Measurements from ENCODE around the gene TTYH1. TPM values are rescaled to one million over a fixed set of nuclear protein-coding genes. Genes with fewer than 3 reads are reported as not detected.
A peak's percentile ranks its signal among the peaks of the same experiment; 100 is the strongest.

The TTYH1 gene
- total RNA-seq, 1 donor from 2014 or later: not detected

GRCh38 chr19:54459282-54460229 lies 44.3 kb downstream of the TTYH1 start:
- Mint-ChIP-seq H3K36me3 (ENCODE audit: unreplicated experiment) (peaks cover 33% of the 10 kb centered on the region), H3K27me3 (ENCODE audit: unreplicated experiment) (no peaks in the 10 kb centered on the region), H3K9me3 (ENCODE audit: unreplicated experiment) (no peaks in the 10 kb centered on the region), H3K4me1 (ENCODE audit: unreplicated experiment) (peaks cover 27% of the 10 kb centered on the region), H3K4me3 (ENCODE audit: unreplicated experiment) (no peak overlapping the region), H3K27ac (ENCODE audit: unreplicated experiment) (peak overlapping the region; percentile 60)
- TF ChIP-seq CTCF (IDR thresholded peaks at IDR 0.05): no peak
- no peak for DNase-seq (ENCODE audit: extremely low spot score, unreplicated experiment)

- Mint-ChIP-seq H3K36me3 (ENCODE audit: unreplicated experiment) (peaks cover 27% of the 10 kb centered on the region), H3K27me3 (ENCODE audit: unreplicated experiment) (no peaks in the 10 kb centered on the region), H3K9me3 (ENCODE audit: unreplicated experiment) (no peaks in the 10 kb centered on the region), H3K4me3 (ENCODE audit: unreplicated experiment) (no peak overlapping the region), H3K27ac (ENCODE audit: unreplicated experiment) (no peak overlapping the region), H3K4me1 (ENCODE audit: unreplicated experiment) (peaks cover 30% of the 10 kb centered on the region)
- no peak for TF ChIP-seq CTCF (IDR thresholded peaks at IDR 0.05)
- no peak for DNase-seq (ENCODE audit: extremely low spot score, unreplicated experiment)
Observed at GRCh38 chr19:54460230-54461005, 45.2 kb downstream of the TTYH1 start.

GRCh38 chr19:54461210-54461609 lies 45.9 kb downstream of the TTYH1 start:
- no peaks in the 10 kb centered on the region for H3K9me3 Mint-ChIP-seq (ENCODE audit: unreplicated experiment)
- H3K27ac Mint-ChIP-seq (ENCODE audit: unreplicated experiment): peak overlapping the region; percentile 65
- no peak for TF ChIP-seq CTCF (IDR thresholded peaks at IDR 0.05)
- DNase-seq (ENCODE audit: extremely low spot score, unreplicated experiment): no peak
- peaks cover 33% of the 10 kb centered on the region for H3K4me1 Mint-ChIP-seq (ENCODE audit: unreplicated experiment)
- peaks cover 24% of the 10 kb centered on the region for H3K36me3 Mint-ChIP-seq (ENCODE audit: unreplicated experiment)
- H3K4me3 Mint-ChIP-seq (ENCODE audit: unreplicated experiment): peak overlapping the region; percentile 35
- H3K27me3 Mint-ChIP-seq (ENCODE audit: unreplicated experiment): no peaks in the 10 kb centered on the region

- DNase-seq (ENCODE audit: extremely low spot score, unreplicated experiment): no peak
- Mint-ChIP-seq H3K27ac (ENCODE audit: unreplicated experiment) (peak overlapping the region; percentile 65), H3K4me1 (ENCODE audit: unreplicated experiment) (peaks cover 33% of the 10 kb centered on the region), H3K36me3 (ENCODE audit: unreplicated experiment) (peaks cover 25% of the 10 kb centered on the region), H3K9me3 (ENCODE audit: unreplicated experiment) (no peaks in the 10 kb centered on the region), H3K4me3 (ENCODE audit: unreplicated experiment) (peak overlapping the region; percentile 73), H3K27me3 (ENCODE audit: unreplicated experiment) (no peaks in the 10 kb centered on the region)
- TF ChIP-seq CTCF (IDR thresholded peaks at IDR 0.05): no peak
Observed at GRCh38 chr19:54461613-54462012, 46.3 kb downstream of the TTYH1 start.

Data from osteocyte (in vitro differentiated cells).